Measurements from ENCODE around the gene VASH1. TPM values are rescaled to one million over a fixed set of nuclear protein-coding genes. Genes with fewer than 3 reads are reported as not detected.
A peak's percentile ranks its signal among the peaks of the same experiment; 100 is the strongest.

The VASH1 gene
- total and polyA plus RNA-seq, 3 experiments from 2014 or later, result 1.4 to 6.3 (median 5.7) TPM

GRCh38 chr14:76753541-76754198 lies 7.6 kb upstream of the VASH1 start:
- H3K36me3 Mint-ChIP-seq, result no peaks in the 10 kb centered on the region
- no peaks in the 10 kb centered on the region for H3K36me3 ChIP-seq (ENCODE audit: insufficient read depth, low read length)
- no peaks in the 10 kb centered on the region for H3K9me3 Mint-ChIP-seq
- H3K4me1 Mint-ChIP-seq, result no peaks in the 10 kb centered on the region
- no peak overlapping the region for H3K4me3 ChIP-seq (ENCODE audit: low read length)
- H3K9me3 ChIP-seq (ENCODE audit: low read length), result no peaks in the 10 kb centered on the region
- H3K4me3 Mint-ChIP-seq, result no peak overlapping the region
- peaks cover 5 to 22% of the 10 kb centered on the region in 2 donors for H3K27me3 Mint-ChIP-seq
- H3K27ac ChIP-seq (ENCODE audit: low read depth, low read length), result no peak overlapping the region
- no peaks in the 10 kb centered on the region for H3K4me1 ChIP-seq (ENCODE audit: insufficient read depth, low read length)
- DNase-seq, result no peak
- H3K27ac Mint-ChIP-seq, result no peak overlapping the region
- ChIA-PET CTCF (no interaction called here), POLR2A (no interaction called here)
- no peaks in the 10 kb centered on the region for H3K27me3 ChIP-seq (ENCODE audit: insufficient read depth, low read length, poor library complexity, severe bottlenecking)

- H3K9me3 ChIP-seq (ENCODE audit: low read length), result no peaks in the 10 kb centered on the region
- CTCF ChIA-PET, result interaction anchor here (1.1 kb wide), 1 partner anchor 44 kb away, joined by 4 read pairs; no protein-coding TSS in a partner anchor
- Mint-ChIP-seq H3K9me3 (no peaks in the 10 kb centered on the region), H3K27me3 (peaks cover 5 to 26% of the 10 kb centered on the region in 2 donors), H3K27ac (peak overlapping the region in 1 of 8 donors; percentile 17), H3K4me3 (no peak overlapping the region), H3K4me1 (no peaks in the 10 kb centered on the region), H3K36me3 (no peaks in the 10 kb centered on the region)
- DNase-seq, result no peak
- POLR2A ChIA-PET, result no interaction called here
- no peaks in the 10 kb centered on the region for H3K36me3 ChIP-seq (ENCODE audit: insufficient read depth, low read length)
- H3K4me3 ChIP-seq (ENCODE audit: low read length), result no peak overlapping the region
- H3K27me3 ChIP-seq (ENCODE audit: insufficient read depth, low read length, poor library complexity, severe bottlenecking), result no peaks in the 10 kb centered on the region
- no peak overlapping the region for H3K27ac ChIP-seq (ENCODE audit: low read depth, low read length)
- no peaks in the 10 kb centered on the region for H3K4me1 ChIP-seq (ENCODE audit: insufficient read depth, low read length)
Observed at GRCh38 chr14:76754586-76754985, 6.7 kb upstream of the VASH1 start.

- peaks cover 5 to 30% of the 10 kb centered on the region in 2 donors for H3K27me3 Mint-ChIP-seq
- Histone ChIP-seq H3K36me3 (ENCODE audit: insufficient read depth, low read length) (no peaks in the 10 kb centered on the region), H3K9me3 (ENCODE audit: low read length) (no peaks in the 10 kb centered on the region), H3K27ac (ENCODE audit: low read depth, low read length) (no peak overlapping the region), H3K4me1 (ENCODE audit: insufficient read depth, low read length) (no peaks in the 10 kb centered on the region), H3K27me3 (ENCODE audit: insufficient read depth, low read length, poor library complexity, severe bottlenecking) (no peaks in the 10 kb centered on the region), H3K4me3 (ENCODE audit: low read length) (no peak overlapping the region)
- CTCF ChIA-PET, result interaction anchor here (1.3 kb wide), 1 partner anchor 56 kb away, joined by 4 read pairs; no protein-coding TSS in a partner anchor
- POLR2A ChIA-PET, result no interaction called here
- H3K27ac Mint-ChIP-seq, result peak overlapping the region in 1 of 8 donors; percentile 47
- H3K9me3 Mint-ChIP-seq, result no peaks in the 10 kb centered on the region
- peak overlapping the region in 1 of 7 donors; percentile 71 for H3K4me3 Mint-ChIP-seq
- no peak for DNase-seq
- no peaks in the 10 kb centered on the region for H3K36me3 Mint-ChIP-seq
- H3K4me1 Mint-ChIP-seq, result peaks cover 1 to 5% (median 3%) of the 10 kb centered on the region in 3 donors
Observed at GRCh38 chr14:76755610-76756370, 5.5 kb upstream of the VASH1 start.

GRCh38 chr14:76756371-76756750 lies 4.9 kb upstream of the VASH1 start:
- peak overlapping the region in 1 of 7 donors; percentile 42 for H3K4me3 Mint-ChIP-seq

GRCh38 chr14:76759589-76759988 lies 1.7 kb upstream of the VASH1 start:
- H3K4me1 ChIP-seq (ENCODE audit: insufficient read depth, low read length), result peaks cover 6% of the 10 kb centered on the region
- no peaks in the 10 kb centered on the region for H3K9me3 ChIP-seq (ENCODE audit: low read length)
- H3K4me3 ChIP-seq (ENCODE audit: low read length), result no peak overlapping the region
- no peak for DNase-seq
- H3K36me3 Mint-ChIP-seq, result no peaks in the 10 kb centered on the region
- no peak overlapping the region for H3K27ac ChIP-seq (ENCODE audit: low read depth, low read length)
- H3K27ac Mint-ChIP-seq, result no peak overlapping the region
- H3K9me3 Mint-ChIP-seq, result no peaks in the 10 kb centered on the region
- no peaks in the 10 kb centered on the region for H3K36me3 ChIP-seq (ENCODE audit: insufficient read depth, low read length)
- H3K27me3 ChIP-seq (ENCODE audit: insufficient read depth, low read length, poor library complexity, severe bottlenecking), result no peaks in the 10 kb centered on the region
- POLR2A ChIA-PET, result no interaction called here
- peaks cover 10 to 30% (median 19%) of the 10 kb centered on the region in 3 donors for H3K4me1 Mint-ChIP-seq
- CTCF ChIA-PET, result interaction anchor here (2.5 kb wide), 1 partner anchor 25 kb away, joined by 5 read pairs; no protein-coding TSS in a partner anchor
- peaks cover 8 to 49% of the 10 kb centered on the region in 2 donors for H3K27me3 Mint-ChIP-seq
- H3K4me3 Mint-ChIP-seq, result peak overlapping the region in 2 of 7 donors; percentile 7 to 60

More at GRCh38 chr14:76756371-76756750, 4.9 kb upstream of the VASH1 start:
- POLR2A ChIA-PET, result no interaction called here
- no peaks in the 10 kb centered on the region for H3K36me3 Mint-ChIP-seq
- H3K27me3 Mint-ChIP-seq, result peaks cover 5 to 32% of the 10 kb centered on the region in 2 donors
- no peaks in the 10 kb centered on the region for H3K9me3 ChIP-seq (ENCODE audit: low read length)
- H3K9me3 Mint-ChIP-seq, result no peaks in the 10 kb centered on the region
- H3K27ac Mint-ChIP-seq, result no peak overlapping the region
- peaks cover 4 to 8% (median 5%) of the 10 kb centered on the region in 3 donors for H3K4me1 Mint-ChIP-seq
- H3K4me1 ChIP-seq (ENCODE audit: insufficient read depth, low read length), result no peaks in the 10 kb centered on the region
- no peaks in the 10 kb centered on the region for H3K27me3 ChIP-seq (ENCODE audit: insufficient read depth, low read length, poor library complexity, severe bottlenecking)
- CTCF ChIA-PET, result interaction anchor here (1.3 kb wide), 1 partner anchor 55 kb away, joined by 4 read pairs; no protein-coding TSS in a partner anchor
- H3K4me3 ChIP-seq (ENCODE audit: low read length), result no peak overlapping the region
- DNase-seq, result no peak
- H3K36me3 ChIP-seq (ENCODE audit: insufficient read depth, low read length), result no peaks in the 10 kb centered on the region
- H3K27ac ChIP-seq (ENCODE audit: low read depth, low read length), result no peak overlapping the region

GRCh38 chr14:76760331-76761135 lies 735 bp upstream of the VASH1 start:
- Mint-ChIP-seq H3K4me3 (peak overlapping the region; percentile 60 to 86 (median 77)), H3K4me1 (peaks cover 10 to 34% (median 19%) of the 10 kb centered on the region in 3 donors), H3K9me3 (no peaks in the 10 kb centered on the region), H3K27ac (peak overlapping the region in 2 of 8 donors; percentile 23 to 42), H3K27me3 (peaks cover 8 to 49% of the 10 kb centered on the region in 2 donors), H3K36me3 (no peaks in the 10 kb centered on the region)
- no peaks in the 10 kb centered on the region for H3K27me3 ChIP-seq (ENCODE audit: insufficient read depth, low read length, poor library complexity, severe bottlenecking)
- peak overlapping the region; percentile 67 for H3K4me3 ChIP-seq (ENCODE audit: low read length)
- CTCF ChIA-PET, result interaction anchor here (2.5 kb wide), 1 partner anchor 24 kb away, joined by 5 read pairs; no protein-coding TSS in a partner anchor
- DNase-seq, result no peak
- no peaks in the 10 kb centered on the region for H3K9me3 ChIP-seq (ENCODE audit: low read length)
- H3K27ac ChIP-seq (ENCODE audit: low read depth, low read length), result no peak overlapping the region
- peaks cover 6% of the 10 kb centered on the region for H3K4me1 ChIP-seq (ENCODE audit: insufficient read depth, low read length)
- H3K36me3 ChIP-seq (ENCODE audit: insufficient read depth, low read length), result no peaks in the 10 kb centered on the region
- POLR2A ChIA-PET, result no interaction called here

- Histone ChIP-seq H3K27me3 (ENCODE audit: insufficient read depth, low read length, poor library complexity, severe bottlenecking) (no peaks in the 10 kb centered on the region), H3K4me1 (ENCODE audit: insufficient read depth, low read length) (peaks cover 6% of the 10 kb centered on the region), H3K9me3 (ENCODE audit: low read length) (no peaks in the 10 kb centered on the region), H3K4me3 (ENCODE audit: low read length) (no peak overlapping the region), H3K36me3 (ENCODE audit: insufficient read depth, low read length) (no peaks in the 10 kb centered on the region), H3K27ac (ENCODE audit: low read depth, low read length) (no peak overlapping the region)
- POLR2A ChIA-PET, result no interaction called here
- Mint-ChIP-seq H3K4me1 (peaks cover 10 to 34% (median 19%) of the 10 kb centered on the region in 3 donors), H3K27me3 (peaks cover 6 to 38% of the 10 kb centered on the region in 2 donors), H3K36me3 (no peaks in the 10 kb centered on the region), H3K27ac (peak overlapping the region in 3 of 8 donors; percentile 52 to 79 (median 70)), H3K9me3 (no peaks in the 10 kb centered on the region), H3K4me3 (peak overlapping the region; percentile 77 to 87 (median 84))
- CTCF ChIA-PET, result interaction anchor here (1.1 kb wide), 1 partner anchor 52 kb away, joined by 3 read pairs; no protein-coding TSS in a partner anchor
- DNase-seq, result no peak
Observed at GRCh38 chr14:76761960-76762410, 717 bp downstream of the VASH1 start.

Measured in CD8-positive, alpha-beta memory T cell (primary cell).